ENCODE measurements around the gene SLC26A3. TPM values are rescaled to one million over a fixed set of nuclear protein-coding genes. Genes with fewer than 3 reads are reported as not detected.

SLC26A3 gene
- total RNA-seq, 4 donors from 2014 or later: 0.29 to 1.0 (median 0.66) TPM

- no peaks in the 10 kb centered on the region for H3K9me3 ChIP-seq
- no peak for DNase-seq
- TF ChIP-seq, protein P1, sequence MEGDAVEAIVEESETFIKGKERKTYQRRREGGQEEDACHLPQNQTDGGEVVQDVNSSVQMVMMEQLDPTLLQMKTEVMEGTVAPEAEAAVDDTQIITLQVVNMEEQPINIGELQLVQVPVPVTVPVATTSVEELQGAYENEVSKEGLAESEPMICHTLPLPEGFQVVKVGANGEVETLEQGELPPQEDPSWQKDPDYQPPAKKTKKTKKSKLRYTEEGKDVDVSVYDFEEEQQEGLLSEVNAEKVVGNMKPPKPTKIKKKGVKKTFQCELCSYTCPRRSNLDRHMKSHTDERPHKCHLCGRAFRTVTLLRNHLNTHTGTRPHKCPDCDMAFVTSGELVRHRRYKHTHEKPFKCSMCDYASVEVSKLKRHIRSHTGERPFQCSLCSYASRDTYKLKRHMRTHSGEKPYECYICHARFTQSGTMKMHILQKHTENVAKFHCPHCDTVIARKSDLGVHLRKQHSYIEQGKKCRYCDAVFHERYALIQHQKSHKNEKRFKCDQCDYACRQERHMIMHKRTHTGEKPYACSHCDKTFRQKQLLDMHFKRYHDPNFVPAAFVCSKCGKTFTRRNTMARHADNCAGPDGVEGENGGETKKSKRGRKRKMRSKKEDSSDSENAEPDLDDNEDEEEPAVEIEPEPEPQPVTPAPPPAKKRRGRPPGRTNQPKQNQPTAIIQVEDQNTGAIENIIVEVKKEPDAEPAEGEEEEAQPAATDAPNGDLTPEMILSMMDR (IDR thresholded peaks at IDR 0.05): no peak
- TF ChIP-seq POLR2A (IDR thresholded peaks at IDR 0.05): no peak
- H3K27me3 ChIP-seq: no peaks in the 10 kb centered on the region
- no peaks in the 10 kb centered on the region for H3K4me1 ChIP-seq
- H3K36me3 ChIP-seq: no peaks in the 10 kb centered on the region
- no peak overlapping the region for H3K27ac ChIP-seq
- intact Hi-C loops (cut with DNase I; ENCODE audit: low total_unique reads): no loop called here
- no peak overlapping the region for H3K4me3 ChIP-seq
Observed at GRCh38 chr7:107837145-107837512, 34.1 kb upstream of the SLC26A3 start.

- H3K9me3 ChIP-seq: no peaks in the 10 kb centered on the region
- H3K4me3 ChIP-seq: no peak overlapping the region
- H3K27me3 ChIP-seq: no peaks in the 10 kb centered on the region
- TF ChIP-seq, protein P1 (IDR thresholded peaks at IDR 0.05): no peak
- no peak for TF ChIP-seq POLR2A (IDR thresholded peaks at IDR 0.05)
- no peaks in the 10 kb centered on the region for H3K36me3 ChIP-seq
- intact Hi-C loops (cut with DNase I; ENCODE audit: low total_unique reads): no loop called here
- no peak for DNase-seq
- H3K27ac ChIP-seq: no peak overlapping the region
- no peaks in the 10 kb centered on the region for H3K4me1 ChIP-seq
Observed at GRCh38 chr7:107836237-107837144, 33.5 kb upstream of the SLC26A3 start.

DNA sequence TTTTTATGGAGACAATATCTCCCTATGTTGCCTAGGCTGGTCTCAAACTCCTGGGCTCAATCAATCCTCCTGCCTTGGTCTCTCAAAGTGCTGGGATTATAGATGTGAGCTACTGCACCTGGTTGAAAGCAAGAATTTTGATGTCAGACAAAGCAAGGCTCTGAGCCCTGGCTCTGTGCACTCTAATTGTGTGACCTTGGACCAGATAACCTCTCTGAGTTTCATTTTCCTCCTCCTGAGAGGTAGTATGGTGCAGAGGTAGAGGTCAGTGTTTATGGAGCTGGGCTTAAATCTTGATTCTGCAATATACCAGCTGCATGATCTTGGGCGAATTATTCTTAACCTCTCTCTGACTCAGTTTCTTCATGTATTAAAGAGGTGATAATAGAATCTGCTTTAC lies 31.4 kb upstream of the SLC26A3 start:
- Histone ChIP-seq H3K27ac (no peak overlapping the region), H3K4me1 (no peaks in the 10 kb centered on the region), H3K9me3 (no peaks in the 10 kb centered on the region), H3K27me3 (no peaks in the 10 kb centered on the region), H3K36me3 (no peaks in the 10 kb centered on the region), H3K4me3 (no peak overlapping the region)
- no peak for TF ChIP-seq POLR2A (IDR thresholded peaks at IDR 0.05)
- TF ChIP-seq, protein P1 (IDR thresholded peaks at IDR 0.05): no peak
- intact Hi-C loops (cut with DNase I; ENCODE audit: low total_unique reads): no loop called here
- DNase-seq: no peak

DNA sequence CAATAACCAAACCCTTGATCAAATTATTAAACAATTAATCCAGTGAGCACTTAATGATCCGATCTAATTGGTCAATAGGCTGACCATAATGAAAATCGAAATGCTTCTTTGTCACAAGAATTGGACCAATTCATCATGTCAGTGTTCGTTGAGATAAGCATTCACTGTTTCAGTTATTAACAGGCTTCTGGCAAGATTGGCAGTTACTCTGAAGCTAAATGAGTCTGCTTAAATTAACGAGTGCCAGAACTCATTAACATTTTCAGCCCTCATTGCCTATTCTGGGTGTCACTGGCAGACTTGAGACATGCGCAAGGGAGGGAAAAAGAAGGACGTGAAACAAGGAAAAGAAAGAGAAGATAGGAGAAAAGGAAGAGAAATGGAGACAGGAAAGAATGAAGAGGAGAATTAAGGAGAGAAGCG lies 30.7 kb upstream of the SLC26A3 start:
- intact Hi-C loops (cut with DNase I; ENCODE audit: low total_unique reads): no loop called here
- Histone ChIP-seq H3K4me3 (no peak overlapping the region), H3K4me1 (no peaks in the 10 kb centered on the region), H3K27me3 (no peaks in the 10 kb centered on the region), H3K36me3 (no peaks in the 10 kb centered on the region), H3K27ac (no peak overlapping the region), H3K9me3 (no peaks in the 10 kb centered on the region)
- TF ChIP-seq POLR2A (IDR thresholded peaks at IDR 0.05): no peak
- TF ChIP-seq, protein P1 (IDR thresholded peaks at IDR 0.05): no peak
- no peak for DNase-seq

GRCh38 chr7:107830420-107830819 lies 27.4 kb upstream of the SLC26A3 start:
- Histone ChIP-seq H3K9me3 (no peaks in the 10 kb centered on the region), H3K4me1 (no peaks in the 10 kb centered on the region), H3K27ac (no peak overlapping the region), H3K4me3 (no peak overlapping the region), H3K27me3 (no peaks in the 10 kb centered on the region), H3K36me3 (no peaks in the 10 kb centered on the region)
- TF ChIP-seq, protein P1 (IDR thresholded peaks at IDR 0.05): no peak
- no peak for TF ChIP-seq POLR2A (IDR thresholded peaks at IDR 0.05)
- DNase-seq: no peak
- intact Hi-C loops (cut with DNase I; ENCODE audit: low total_unique reads): no loop called here

All from uterus (tissue), 4 donors.